ENCODE measurements around the gene PHACTR4.
"Not testable (repeated sequence)": the region's sequence is repeated elsewhere in the genome, so short reads cannot be mapped to it uniquely, and the experiment has no call there.

- TF ChIP-seq, protein P1, sequence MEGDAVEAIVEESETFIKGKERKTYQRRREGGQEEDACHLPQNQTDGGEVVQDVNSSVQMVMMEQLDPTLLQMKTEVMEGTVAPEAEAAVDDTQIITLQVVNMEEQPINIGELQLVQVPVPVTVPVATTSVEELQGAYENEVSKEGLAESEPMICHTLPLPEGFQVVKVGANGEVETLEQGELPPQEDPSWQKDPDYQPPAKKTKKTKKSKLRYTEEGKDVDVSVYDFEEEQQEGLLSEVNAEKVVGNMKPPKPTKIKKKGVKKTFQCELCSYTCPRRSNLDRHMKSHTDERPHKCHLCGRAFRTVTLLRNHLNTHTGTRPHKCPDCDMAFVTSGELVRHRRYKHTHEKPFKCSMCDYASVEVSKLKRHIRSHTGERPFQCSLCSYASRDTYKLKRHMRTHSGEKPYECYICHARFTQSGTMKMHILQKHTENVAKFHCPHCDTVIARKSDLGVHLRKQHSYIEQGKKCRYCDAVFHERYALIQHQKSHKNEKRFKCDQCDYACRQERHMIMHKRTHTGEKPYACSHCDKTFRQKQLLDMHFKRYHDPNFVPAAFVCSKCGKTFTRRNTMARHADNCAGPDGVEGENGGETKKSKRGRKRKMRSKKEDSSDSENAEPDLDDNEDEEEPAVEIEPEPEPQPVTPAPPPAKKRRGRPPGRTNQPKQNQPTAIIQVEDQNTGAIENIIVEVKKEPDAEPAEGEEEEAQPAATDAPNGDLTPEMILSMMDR (IDR thresholded peaks at IDR 0.05; ENCODE audit: low read depth, low read length): not testable (repeated sequence)
- TF ChIP-seq EZH2phosphoT487 (IDR thresholded peaks at IDR 0.05; ENCODE audit: low read depth): not testable (repeated sequence)
Measured at GRCh38 chr1:28514445-28514933, 144.9 kb downstream of the PHACTR4 start.

Data from OCI-LY3 (cell line).